ENCODE data around the gene CEP72. TPM values are rescaled to one million over a fixed set of nuclear protein-coding genes. Genes with fewer than 3 reads are reported as not detected.

Gene CEP72
- total RNA-seq, 1 donor from 2014 or later: 7.0 TPM

DNA sequence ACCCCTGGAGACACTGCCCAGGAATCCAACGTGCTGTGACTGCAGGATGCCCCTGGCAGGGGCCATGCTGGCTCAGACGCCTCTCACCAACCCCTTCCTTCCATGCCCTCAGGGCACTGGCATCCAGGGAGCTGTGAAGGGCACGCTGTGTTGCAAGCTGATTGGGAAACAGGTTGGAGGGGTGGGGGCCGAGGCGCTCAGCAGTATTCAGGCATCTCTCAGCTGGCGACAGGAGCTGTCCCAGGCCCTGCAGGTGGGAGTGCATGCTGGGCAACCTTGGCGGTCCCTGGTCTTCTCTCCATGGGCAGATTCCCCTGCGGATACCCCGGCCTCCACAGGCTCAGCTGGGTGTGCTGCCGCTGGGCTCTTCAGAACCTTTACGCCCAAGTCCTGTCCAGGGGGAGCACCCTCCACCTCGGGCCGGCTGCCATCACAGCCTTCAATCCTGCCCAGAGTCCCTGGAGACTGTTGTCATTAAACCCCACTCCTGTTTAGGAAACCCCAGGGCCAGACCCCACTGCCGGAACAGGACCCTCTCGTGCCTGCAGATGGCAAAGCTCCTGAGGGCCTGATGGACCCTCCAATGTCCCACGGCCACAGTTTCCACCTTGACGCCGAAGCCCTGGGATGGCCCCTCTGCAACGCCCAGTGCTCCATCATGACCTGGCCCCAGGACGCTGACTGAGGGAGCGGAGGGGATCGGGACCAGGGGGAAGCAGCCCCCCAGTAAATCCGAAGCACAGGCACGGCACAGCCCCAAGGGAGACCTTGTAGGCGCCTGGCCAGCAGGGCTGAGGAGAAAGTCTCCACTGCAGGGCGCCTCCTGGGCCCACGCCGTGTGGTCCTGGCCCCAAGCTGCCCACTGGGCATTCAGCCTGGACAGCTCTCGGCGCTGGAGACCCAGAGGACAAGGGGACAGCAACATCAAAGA is 71.7 kb downstream of the CEP72 start:
- Mint-ChIP-seq H3K36me3 (ENCODE audit: low read depth, unreplicated experiment) (peaks cover 2% of the 10 kb centered on the region), H3K27ac (ENCODE audit: unreplicated experiment) (no peak overlapping the region), H3K4me1 (ENCODE audit: low read depth, unreplicated experiment) (no peaks in the 10 kb centered on the region), H3K27me3 (ENCODE audit: low read depth, unreplicated experiment) (peaks cover 5% of the 10 kb centered on the region), H3K9me3 (ENCODE audit: unreplicated experiment) (no peaks in the 10 kb centered on the region), H3K4me3 (ENCODE audit: unreplicated experiment) (no peak overlapping the region)
- H2AFZ ChIP-seq (ENCODE audit: low read depth, low read length): no peak overlapping the region
- H3K79me2 ChIP-seq (ENCODE audit: insufficient read depth, low read length): no peaks in the 10 kb centered on the region
- no peak for DNase-seq (ENCODE audit: low read depth)
- H3K27me3 ChIP-seq (ENCODE audit: insufficient read depth, low read length): no peaks in the 10 kb centered on the region
- FAIRE-seq: no peak
- no peaks in the 10 kb centered on the region for H3K4me1 ChIP-seq (ENCODE audit: insufficient read depth, low read length)
- H3K27ac ChIP-seq (ENCODE audit: low read depth, low read length): no peak overlapping the region
- no peaks in the 10 kb centered on the region for H3K36me3 ChIP-seq (ENCODE audit: insufficient read depth, low read length)
- H4K20me1 ChIP-seq (ENCODE audit: insufficient read depth, low read length): no peaks in the 10 kb centered on the region
- no peak overlapping the region for H3K4me3 ChIP-seq (ENCODE audit: insufficient read depth, low read depth, low read length)
- no peak overlapping the region for H3K9ac ChIP-seq (ENCODE audit: low read length)
- H3K4me2 ChIP-seq (ENCODE audit: low read length): no peak overlapping the region
- no peak for TF ChIP-seq EZH2 (IDR thresholded peaks at IDR 0.05; ENCODE audit: insufficient read depth, low read length)
- TF ChIP-seq, protein P1, sequence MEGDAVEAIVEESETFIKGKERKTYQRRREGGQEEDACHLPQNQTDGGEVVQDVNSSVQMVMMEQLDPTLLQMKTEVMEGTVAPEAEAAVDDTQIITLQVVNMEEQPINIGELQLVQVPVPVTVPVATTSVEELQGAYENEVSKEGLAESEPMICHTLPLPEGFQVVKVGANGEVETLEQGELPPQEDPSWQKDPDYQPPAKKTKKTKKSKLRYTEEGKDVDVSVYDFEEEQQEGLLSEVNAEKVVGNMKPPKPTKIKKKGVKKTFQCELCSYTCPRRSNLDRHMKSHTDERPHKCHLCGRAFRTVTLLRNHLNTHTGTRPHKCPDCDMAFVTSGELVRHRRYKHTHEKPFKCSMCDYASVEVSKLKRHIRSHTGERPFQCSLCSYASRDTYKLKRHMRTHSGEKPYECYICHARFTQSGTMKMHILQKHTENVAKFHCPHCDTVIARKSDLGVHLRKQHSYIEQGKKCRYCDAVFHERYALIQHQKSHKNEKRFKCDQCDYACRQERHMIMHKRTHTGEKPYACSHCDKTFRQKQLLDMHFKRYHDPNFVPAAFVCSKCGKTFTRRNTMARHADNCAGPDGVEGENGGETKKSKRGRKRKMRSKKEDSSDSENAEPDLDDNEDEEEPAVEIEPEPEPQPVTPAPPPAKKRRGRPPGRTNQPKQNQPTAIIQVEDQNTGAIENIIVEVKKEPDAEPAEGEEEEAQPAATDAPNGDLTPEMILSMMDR (IDR thresholded peaks at IDR 0.05; ENCODE audit: insufficient read depth, low read depth, low read length): no peak
- no peaks in the 10 kb centered on the region for H3K9me3 ChIP-seq (ENCODE audit: insufficient read depth, low read depth, low read length)

DNA sequence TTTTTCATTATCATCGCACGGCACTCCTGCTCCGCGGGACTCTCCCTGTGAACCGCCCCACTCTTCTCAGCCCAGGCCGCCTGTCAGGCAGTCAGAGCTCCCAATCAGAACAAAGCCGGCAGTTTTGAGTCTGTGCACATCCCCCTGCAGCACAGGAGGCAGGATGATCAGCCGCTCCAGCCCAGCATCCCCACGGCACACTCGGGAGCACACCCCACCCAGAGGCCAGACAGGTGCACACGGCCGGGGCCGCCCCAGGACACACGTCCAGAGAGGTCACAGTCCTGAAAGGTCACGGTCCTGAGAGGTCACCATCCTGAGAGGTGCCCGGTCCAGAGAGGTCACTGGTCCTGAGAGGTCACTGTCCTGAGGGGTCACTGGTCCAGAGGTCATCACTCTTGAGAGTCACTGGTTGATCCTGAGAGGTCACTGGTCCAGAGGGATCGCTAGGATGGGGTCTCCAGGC is 72.6 kb downstream of the CEP72 start:
- Histone ChIP-seq H4K20me1 (ENCODE audit: insufficient read depth, low read length) (no peaks in the 10 kb centered on the region), H2AFZ (ENCODE audit: low read depth, low read length) (no peak overlapping the region), H3K9ac (ENCODE audit: low read length) (no peak overlapping the region), H3K27ac (ENCODE audit: low read depth, low read length) (no peak overlapping the region), H3K4me1 (ENCODE audit: insufficient read depth, low read length) (no peaks in the 10 kb centered on the region), H3K27me3 (ENCODE audit: insufficient read depth, low read length) (no peaks in the 10 kb centered on the region), H3K79me2 (ENCODE audit: insufficient read depth, low read length) (no peaks in the 10 kb centered on the region), H3K4me2 (ENCODE audit: low read length) (no peak overlapping the region), H3K36me3 (ENCODE audit: insufficient read depth, low read length) (no peaks in the 10 kb centered on the region), H3K9me3 (ENCODE audit: insufficient read depth, low read depth, low read length) (no peaks in the 10 kb centered on the region), H3K4me3 (ENCODE audit: insufficient read depth, low read depth, low read length) (no peak overlapping the region)
- Mint-ChIP-seq H3K4me1 (ENCODE audit: low read depth, unreplicated experiment) (no peaks in the 10 kb centered on the region), H3K9me3 (ENCODE audit: unreplicated experiment) (no peaks in the 10 kb centered on the region), H3K4me3 (ENCODE audit: unreplicated experiment) (no peak overlapping the region), H3K27me3 (ENCODE audit: low read depth, unreplicated experiment) (peaks cover 5% of the 10 kb centered on the region), H3K36me3 (ENCODE audit: low read depth, unreplicated experiment) (peaks cover 2% of the 10 kb centered on the region), H3K27ac (ENCODE audit: unreplicated experiment) (no peak overlapping the region)
- TF ChIP-seq, protein P1 (IDR thresholded peaks at IDR 0.05; ENCODE audit: insufficient read depth, low read depth, low read length): no peak
- no peak for TF ChIP-seq EZH2 (IDR thresholded peaks at IDR 0.05; ENCODE audit: insufficient read depth, low read length)
- DNase-seq (ENCODE audit: low read depth) (no peak), FAIRE-seq (no peak)

Measured in astrocyte (in vitro differentiated cells and primary cell).